Fibroblast of skin of left quadriceps (primary cell): ENCODE results near the gene RIBC2.
"Not testable (repeated sequence)": the region's sequence is repeated elsewhere in the genome, so short reads cannot be mapped to it uniquely, and the experiment has no call there.

ENCODE experiments used
- DNase-seq, 2 experiments: peaks; one replicate each; pipeline ENCODE4 v3.0.0-alpha.2; 2013; ENCODE audit warnings: low read depth in 2 of 2

RIBC2 gene

GRCh38 chr22:45425101-45425500, 11.6 kb downstream of the RIBC2 start:
- no peak for DNase-seq

- DNase-seq, result no peak
These were observed 12.2 kb downstream of the RIBC2 start for GRCh38 chr22:45425531-45426265.

- DNase-seq, result no peak
These were observed 12.9 kb downstream of the RIBC2 start for GRCh38 chr22:45426387-45426786.

- no peak for DNase-seq
These were observed 13.6 kb downstream of the RIBC2 start for GRCh38 chr22:45427114-45427513.

- no peak for DNase-seq
These were observed 15.2 kb downstream of the RIBC2 start for GRCh38 chr22:45428391-45429385.

- DNase-seq, result no peak
These were observed 15.9 kb downstream of the RIBC2 start for GRCh38 chr22:45429424-45429823.

GRCh38 chr22:45429981-45430775, 16.7 kb downstream of the RIBC2 start:
- no peak for DNase-seq

- DNase-seq, result no peak
These were observed 17.4 kb downstream of the RIBC2 start for GRCh38 chr22:45430871-45431270.

- DNase-seq, result no peak
These were observed 21.5 kb downstream of the RIBC2 start for GRCh38 chr22:45434981-45435380.

- peak; percentile 80 to 81 for DNase-seq
These were observed 22.1 kb downstream of the RIBC2 start for GRCh38 chr22:45435544-45436139.

GRCh38 chr22:45436871-45437517, 23.5 kb downstream of the RIBC2 start:
- DNase-seq, result not testable (repeated sequence)

GRCh38 chr22:45438336-45438735, 24.8 kb downstream of the RIBC2 start:
- no peak for DNase-seq

GRCh38 chr22:45440688-45441087, 27.2 kb downstream of the RIBC2 start:
- not testable (repeated sequence) for DNase-seq

- DNase-seq, result peak; percentile 39 to 41
These were observed 27.6 kb downstream of the RIBC2 start for GRCh38 chr22:45441138-45441537.

GRCh38 chr22:45442116-45442515, 28.6 kb downstream of the RIBC2 start:
- no peak for DNase-seq

GRCh38 chr22:45444168-45444567, 30.7 kb downstream of the RIBC2 start:
- DNase-seq, result no peak

- DNase-seq, result no peak
These were observed 31.7 kb downstream of the RIBC2 start for GRCh38 chr22:45445031-45445710.

GRCh38 chr22:45446216-45446615, 32.7 kb downstream of the RIBC2 start:
- DNase-seq, result no peak

GRCh38 chr22:45447596-45447995, 34.1 kb downstream of the RIBC2 start:
- not testable (repeated sequence) for DNase-seq

- DNase-seq, result peak in 1 of 2 experiments; percentile 32
These were observed 34.9 kb downstream of the RIBC2 start for GRCh38 chr22:45448431-45448830.
